Endothelial cell of umbilical vein (primary cell): ENCODE measurements around the gene PGLYRP4. TPM values are rescaled to one million over a fixed set of nuclear protein-coding genes. Genes with fewer than 3 reads are reported as not detected.

ENCODE experiments used
- Bru-seq: library from RNA; stranded (reverse); fragments of 400-500 nt; gene quantifications from one replicate; lab custom pipeline; 2021; lab: Mats Ljungman, UMichigan
- BruChase-seq, 2 experiments: library from RNA; stranded (reverse); fragments of 400-500 nt; gene quantifications; one replicate each; lab custom pipeline; 2021; lab: Mats Ljungman, UMichigan
- BruUV-seq: library from RNA; stranded (reverse); fragments of 400-500 nt; replicated peaks from 2 replicates; lab custom pipeline; 2021; lab: Mats Ljungman, UMichigan
- CTCF ChIA-PET: fragments of 300-600, 350-600 bp; sonication (Branson Sonifier 250); formaldehyde crosslinking; loops from one replicate; lab custom pipeline; 2021; ENCODE audit warnings: antibody characterized with exemption, inconsistent platforms; lab: Charles Lee
- POLR2A ChIA-PET: fragments of 300-600, 350-600 bp; sonication (Branson Sonifier 250); formaldehyde crosslinking; loops from one replicate; lab custom pipeline; 2021; ENCODE audit warnings: antibody characterized with exemption, inconsistent platforms; lab: Charles Lee
- DNase-seq: peaks from one replicate; pipeline ENCODE4 v3.0.0-alpha.2; 2011; ENCODE audit warnings: low read depth, low spot score
- FAIRE-seq: peaks from 2 replicates; lab custom pipeline; 2011; peaks lifted over from hg19 to GRCh38; lab: Jason Lieb, UNC
- H2AFZ ChIP-seq: 2 replicates; pipeline ENCODE4 v1.6.0; 2012; ENCODE audit warnings: low read depth, low read length, control low read depth, inconsistent platforms
- H3K27ac ChIP-seq: 2 replicates; pipeline ENCODE4 v1.5.1; 2011; ENCODE audit warnings: low read depth, mild to moderate bottlenecking, control low read depth, low read length, moderate library complexity; ENCODE audit not compliant: insufficient read depth
- H3K27me3 ChIP-seq, 2 experiments: 2 replicates each; pipeline versions ENCODE4 v1.6.0 to v1.6.1; 2011; ENCODE audit warnings: low read length in 2 of 2, mixed read lengths in 1 of 2; ENCODE audit not compliant: control insufficient read depth in 2 of 2, insufficient read depth in 2 of 2
- H3K36me3 ChIP-seq, 2 experiments: 2 replicates in 1 of 2; 3 replicates in 1 of 2; pipeline ENCODE4 v1.5.1; 2011; ENCODE audit warnings: low read length in 2 of 2, mild to moderate bottlenecking in 1 of 2, moderate library complexity in 1 of 2; ENCODE audit not compliant: control insufficient read depth in 2 of 2, insufficient read depth in 2 of 2; ENCODE audit errors: extremely low read depth in 1 of 2
- H3K4me1 ChIP-seq: 3 replicates; pipeline ENCODE4 v1.5.1; 2011; ENCODE audit warnings: mild to moderate bottlenecking, low read length; ENCODE audit not compliant: control insufficient read depth, insufficient read depth; ENCODE audit errors: extremely low read depth
- H3K4me2 ChIP-seq: 2 replicates; pipeline ENCODE4 v1.6.1; 2011; ENCODE audit warnings: low read length, control low read depth, mixed read lengths; ENCODE audit not compliant: insufficient read depth
- H3K4me3 ChIP-seq, 3 experiments: fragments of 200-600 bp in 1 of 3; sonication (generic), shearing (Covaris generic) in 1 of 3; replicated peaks in 1 of 3; 2 replicates each; pipeline ENCODE4 v1.5.1; 2011 to 2016; ENCODE audit warnings: control low read depth in 3 of 3, low read length in 3 of 3, mild to moderate bottlenecking in 2 of 3, inconsistent platforms in 1 of 3, low read depth in 1 of 3, moderate library complexity in 1 of 3; ENCODE audit not compliant: insufficient read depth in 1 of 3
- H3K79me2 ChIP-seq: 2 replicates; pipeline ENCODE4 v1.6.0; 2012; ENCODE audit warnings: low read length, inconsistent platforms; ENCODE audit not compliant: control insufficient read depth, insufficient read depth
- H3K9ac ChIP-seq: replicated peaks from 2 replicates; pipeline ENCODE3; 2011; ENCODE audit warnings: low read length, control low read depth; ENCODE audit not compliant: insufficient read depth; ENCODE audit errors: extremely low read depth
- H3K9me1 ChIP-seq: replicated peaks from 3 replicates; pipeline ENCODE4 v1.6.0; 2011; ENCODE audit warnings: mild to moderate bottlenecking, low read length; ENCODE audit not compliant: control insufficient read depth, insufficient read depth; ENCODE audit errors: extremely low read depth
- H3K9me3 ChIP-seq: replicated peaks from 2 replicates; pipeline ENCODE4 v1.5.1; 2012; ENCODE audit warnings: low read length, inconsistent platforms; ENCODE audit not compliant: control insufficient read depth, insufficient read depth
- H4K20me1 ChIP-seq: replicated peaks from 2 replicates; pipeline ENCODE3; 2011; ENCODE audit warnings: mild to moderate bottlenecking, low read length; ENCODE audit not compliant: control insufficient read depth, insufficient read depth; ENCODE audit errors: extremely low read depth
- EZH2 ChIP-seq: IDR thresholded peaks from 2 replicates; pipeline ENCODE4 v1.6.1; 2012; ENCODE audit warnings: borderline replicate concordance, low read depth, mild to moderate bottlenecking, moderate library complexity, low read length, inconsistent platforms; ENCODE audit not compliant: severe bottlenecking
- FOS ChIP-seq: IDR thresholded peaks from 2 replicates; pipeline ENCODE4 v1.6.1; 2011; ENCODE audit warnings: mild to moderate bottlenecking, low read length, moderate library complexity, borderline replicate concordance; ENCODE audit not compliant: insufficient read depth
- GATA2 ChIP-seq: IDR thresholded peaks from 2 replicates; pipeline ENCODE4 v1.7.0; 2011; ENCODE audit warnings: low read depth, mild to moderate bottlenecking, moderate library complexity, mixed read lengths, low read length; ENCODE audit not compliant: insufficient read length, insufficient read depth
- JUN ChIP-seq: IDR thresholded peaks from 2 replicates; pipeline ENCODE4 v1.6.1; 2011; ENCODE audit warnings: borderline replicate concordance, low read depth; ENCODE audit not compliant: insufficient read length, insufficient read depth
- MYC ChIP-seq: IDR thresholded peaks from one replicate; pipeline ENCODE4 v1.6.1; 2011; ENCODE audit warnings: mild to moderate bottlenecking, low read depth, low read length
- POLR2A ChIP-seq: IDR thresholded peaks from 2 replicates; pipeline ENCODE4 v1.6.1; 2012; ENCODE audit warnings: low read depth, mild to moderate bottlenecking, control low read depth, low read length
- POLR2AphosphoS5 ChIP-seq: IDR thresholded peaks from 2 replicates; pipeline ENCODE4 v1.6.1; 2012; ENCODE audit warnings: low read depth, mild to moderate bottlenecking, control low read depth, low read length, moderate library complexity; ENCODE audit not compliant: insufficient read depth
- dilution Hi-C: fragments of 300-500 bp; cut with MboI; formaldehyde crosslinking; loops from one replicate; pipeline ENCODE4 v1.15.0; 2019; ENCODE audit warnings: low sequenced_read_pairs; ENCODE audit not compliant: extremely low pct_ligation_motif_present
- intact Hi-C: fragments of 100-400 bp; cut with micrococcal nuclease; formaldehyde crosslinking; loops from one replicate; pipeline ENCODE4 v1.10.0; 2022
- long read RNA-seq: library from polyadenylated mRNA; stranded (forward); transcript quantifications from one replicate; pipeline ENCODE4 v2.0.0, GENCODE V29; 2021
- polyA minus RNA-seq, 3 experiments: library from RNA; depleted of rRNA, polyadenylated mRNA; stranded (reverse); fragments of >200 nt; gene quantifications; 1 replicate in 1 of 3; 2 replicates in 2 of 3; pipeline ENCODE4 v1.2.3, GENCODE V29; 2011
- polyA plus RNA-seq, 4 experiments: library from polyadenylated mRNA; depleted of rRNA in 3 of 4; stranded (reverse) in 3 of 4; unstranded in 1 of 4; fragments of >200 nt; gene quantifications; 2 replicates each; pipeline versions ENCODE4 v1.2.1 to v1.2.3, GENCODE V29; 2011 to 2012; ENCODE audit warnings: missing spikeins in 1 of 4
- total RNA-seq: library from RNA; stranded (reverse); gene quantifications from 2 replicates; pipeline ENCODE4 v1.2.3, GENCODE V29; 2021
- TF ChIP-seq, protein P1 (sequence below), 2 donors: IDR thresholded peaks; 1 replicate in 1 of 2; 2 replicates in 1 of 2; pipeline ENCODE4 v1.5.1; 2011; ENCODE audit warnings: low read length in 2 of 2, mild to moderate bottlenecking in 2 of 2, moderate library complexity in 2 of 2, control low read depth in 1 of 2, inconsistent platforms in 1 of 2, low read depth in 1 of 2; ENCODE audit not compliant: insufficient read depth in 1 of 2; ENCODE audit errors: extremely low read depth in 1 of 2
- TF ChIP-seq, protein P2 (sequence below): IDR thresholded peaks from 2 replicates; pipeline ENCODE4 v1.6.1; 2011; ENCODE audit not compliant: insufficient read depth, insufficient read length

Gene PGLYRP4, protein sequence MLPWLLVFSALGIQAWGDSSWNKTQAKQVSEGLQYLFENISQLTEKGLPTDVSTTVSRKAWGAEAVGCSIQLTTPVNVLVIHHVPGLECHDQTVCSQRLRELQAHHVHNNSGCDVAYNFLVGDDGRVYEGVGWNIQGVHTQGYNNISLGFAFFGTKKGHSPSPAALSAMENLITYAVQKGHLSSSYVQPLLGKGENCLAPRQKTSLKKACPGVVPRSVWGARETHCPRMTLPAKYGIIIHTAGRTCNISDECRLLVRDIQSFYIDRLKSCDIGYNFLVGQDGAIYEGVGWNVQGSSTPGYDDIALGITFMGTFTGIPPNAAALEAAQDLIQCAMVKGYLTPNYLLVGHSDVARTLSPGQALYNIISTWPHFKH
- total RNA-seq (not detected in 2 replicates), polyA plus RNA-seq (not detected in 2 replicates), polyA minus RNA-seq (not detected in 2 replicates), Bru-seq, nascent RNA (percentile 5 among the genes with signal in this experiment), BruChase-seq, experiment 1, labeled RNA remaining after a 6-hour chase (not detected), BruChase-seq, experiment 2, labeled RNA remaining after a 2-hour chase (not detected)
- polyA plus RNA-seq (2011; cell fraction: cytosol; rRNA removed): not detected in 2 replicates
- not detected in 2 replicates for polyA plus RNA-seq (2011; cell fraction: nucleus; rRNA removed)
- polyA plus RNA-seq (2012): not detected in 2 replicates
- not detected for polyA minus RNA-seq (2011; cell fraction: cytosol; rRNA and poly(A)+ RNA removed)
- not detected in 2 replicates for polyA minus RNA-seq (2011; cell fraction: nucleus; rRNA and poly(A)+ RNA removed)
- long read RNA-seq: 0 reads

DNA sequence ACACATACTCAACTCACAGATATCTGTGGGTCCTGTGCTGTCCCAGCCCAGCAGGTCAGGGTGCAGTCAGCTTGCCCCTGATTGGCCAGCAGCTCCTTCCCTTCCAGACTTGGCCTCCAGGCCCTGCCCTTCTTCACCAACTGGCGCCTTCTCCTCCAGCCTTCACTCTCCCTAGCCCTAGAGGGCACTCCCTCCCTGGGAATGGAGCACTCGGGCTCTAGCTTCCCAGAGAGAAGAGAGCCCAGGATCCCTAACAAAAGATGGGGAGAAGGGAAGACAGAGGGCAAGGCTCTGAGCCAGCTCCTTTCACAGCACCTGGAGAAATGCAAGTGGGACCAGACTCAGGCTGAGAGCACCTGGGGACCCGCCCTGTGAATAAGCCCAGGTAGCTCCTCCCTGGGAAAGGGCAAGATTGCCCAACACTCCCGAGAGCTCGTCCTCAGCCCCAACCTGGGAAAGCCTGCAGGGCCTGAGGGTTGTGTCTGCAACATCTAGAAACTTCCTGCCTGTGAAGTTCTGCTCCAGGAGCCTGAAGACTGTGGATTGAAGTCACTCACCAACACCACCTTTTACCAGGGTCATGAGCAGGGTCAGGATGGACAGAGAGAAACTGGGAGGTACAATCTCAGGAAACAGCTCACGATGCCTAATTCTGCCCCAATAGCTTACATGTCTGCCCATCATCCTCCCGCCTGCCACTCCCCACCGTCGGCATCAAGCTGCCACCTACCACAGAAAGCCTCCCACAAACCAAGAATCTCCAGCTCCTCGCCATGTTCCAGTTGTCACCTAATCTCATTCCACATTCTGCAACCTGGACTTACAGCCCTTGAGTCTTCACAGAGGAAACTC is at the start of gene PGLYRP4:
Gene PGLYRP4, minus strand, starts transcription at position 331 of the 852 bp plus-strand sequence. CDS start 909 bp downstream, outside the sequence.
- Histone ChIP-seq H3K9me1 (no peaks in the 10 kb centered on the region), H3K36me3 (no peaks in the 10 kb centered on the region), H3K27me3 (peaks cover 2 to 3% of the 10 kb centered on the region in 2 experiments), H3K79me2 (no peaks in the 10 kb centered on the region), H4K20me1 (no peaks in the 10 kb centered on the region), H3K4me1 (no peaks in the 10 kb centered on the region), H3K27ac (no peak within 1 kb of the TSS), H3K4me2 (no peak within 1 kb of the TSS), H3K9me3 (no peaks in the 10 kb centered on the region), H3K4me3 (no peak within 1 kb of the TSS), H2AFZ (no peak within 1 kb of the TSS), H3K9ac (no peak within 1 kb of the TSS)
- no peak for DNase-seq
- ChIA-PET CTCF (interaction anchor here (13.2 kb wide), 1 partner anchor 145 kb away, joined by 331 read pairs; no protein-coding TSS in a partner anchor), POLR2A (no interaction called here)
- BruUV-seq: no TSS peak
- no peak for FAIRE-seq
- dilution Hi-C loops (no loop called here), intact Hi-C loops (no loop called here)
- TF ChIP-seq, protein P1, sequence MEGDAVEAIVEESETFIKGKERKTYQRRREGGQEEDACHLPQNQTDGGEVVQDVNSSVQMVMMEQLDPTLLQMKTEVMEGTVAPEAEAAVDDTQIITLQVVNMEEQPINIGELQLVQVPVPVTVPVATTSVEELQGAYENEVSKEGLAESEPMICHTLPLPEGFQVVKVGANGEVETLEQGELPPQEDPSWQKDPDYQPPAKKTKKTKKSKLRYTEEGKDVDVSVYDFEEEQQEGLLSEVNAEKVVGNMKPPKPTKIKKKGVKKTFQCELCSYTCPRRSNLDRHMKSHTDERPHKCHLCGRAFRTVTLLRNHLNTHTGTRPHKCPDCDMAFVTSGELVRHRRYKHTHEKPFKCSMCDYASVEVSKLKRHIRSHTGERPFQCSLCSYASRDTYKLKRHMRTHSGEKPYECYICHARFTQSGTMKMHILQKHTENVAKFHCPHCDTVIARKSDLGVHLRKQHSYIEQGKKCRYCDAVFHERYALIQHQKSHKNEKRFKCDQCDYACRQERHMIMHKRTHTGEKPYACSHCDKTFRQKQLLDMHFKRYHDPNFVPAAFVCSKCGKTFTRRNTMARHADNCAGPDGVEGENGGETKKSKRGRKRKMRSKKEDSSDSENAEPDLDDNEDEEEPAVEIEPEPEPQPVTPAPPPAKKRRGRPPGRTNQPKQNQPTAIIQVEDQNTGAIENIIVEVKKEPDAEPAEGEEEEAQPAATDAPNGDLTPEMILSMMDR (IDR thresholded peaks at IDR 0.05; ENCODE audit: extremely low read depth in 1 of 2, insufficient read depth in 1 of 2, low read depth in 1 of 2, low read length in 2 of 2): no peak
- no peak for TF ChIP-seq EZH2
- TF ChIP-seq MYC: no peak
- TF ChIP-seq JUN: no peak
- no peak for TF ChIP-seq GATA2
- no peak for TF ChIP-seq FOS
- no peak for TF ChIP-seq POLR2AphosphoS5
- TF ChIP-seq POLR2A: no peak
- TF ChIP-seq, protein P2, sequence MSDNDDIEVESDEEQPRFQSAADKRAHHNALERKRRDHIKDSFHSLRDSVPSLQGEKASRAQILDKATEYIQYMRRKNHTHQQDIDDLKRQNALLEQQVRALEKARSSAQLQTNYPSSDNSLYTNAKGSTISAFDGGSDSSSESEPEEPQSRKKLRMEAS: no peak
